ENCODE results near the gene DPM1. TPM values are rescaled to one million over a fixed set of nuclear protein-coding genes. Genes with fewer than 3 reads are reported as not detected.

Gene DPM1
- total RNA-seq, 2 donors from 2014 or later: 43.0 to 57.4 TPM

Other genes starting within 250 kb of the DPM1 start
- gene PARD6B, start 227.0 kb downstream of the DPM1 start, total RNA-seq: 1 to 10 TPM; 3.2 to 7.8 TPM
- gene BCAS4, start 163.5 kb downstream of the DPM1 start, total RNA-seq: 1 to 10 TPM; 3.8 to 9.7 TPM
- 10 to 100 TPM; 57.9 to 75.4 TPM for gene ADNP, start 27.1 kb downstream of the DPM1 start, total RNA-seq
- 1 to 10 TPM; 3.0 to 5.4 TPM for gene MOCS3, start 286 bp upstream of the DPM1 start, total RNA-seq
- under 1 TPM; 0.28 to 0.42 TPM for gene KCNG1, start 64.6 kb upstream of the DPM1 start, total RNA-seq